MM.1S (cell line): ENCODE data around the gene COL8A2.

Experiments used
- CTCF ChIP-seq: fragments of 300-600 bp; sonication (generic); IDR thresholded peaks from 2 replicates; pipeline ENCODE4 v1.5.1; 2016; ENCODE audit warnings: antibody characterized with exemption, low read length, mixed read lengths
- EZH2 ChIP-seq: fragments of 300-600 bp; sonication (generic); optimal IDR thresholded peaks from 2 replicates; pipeline ENCODE3; 2017; ENCODE audit warnings: low read depth, mild to moderate bottlenecking, antibody characterized with exemption, low read length, mixed read lengths
- EZH2phosphoT487 ChIP-seq: fragments of 300-600 bp; sonication (generic); IDR thresholded peaks from 2 replicates; pipeline ENCODE4 v1.6.1; 2018; ENCODE audit warnings: antibody characterized with exemption, low read length

DNA sequence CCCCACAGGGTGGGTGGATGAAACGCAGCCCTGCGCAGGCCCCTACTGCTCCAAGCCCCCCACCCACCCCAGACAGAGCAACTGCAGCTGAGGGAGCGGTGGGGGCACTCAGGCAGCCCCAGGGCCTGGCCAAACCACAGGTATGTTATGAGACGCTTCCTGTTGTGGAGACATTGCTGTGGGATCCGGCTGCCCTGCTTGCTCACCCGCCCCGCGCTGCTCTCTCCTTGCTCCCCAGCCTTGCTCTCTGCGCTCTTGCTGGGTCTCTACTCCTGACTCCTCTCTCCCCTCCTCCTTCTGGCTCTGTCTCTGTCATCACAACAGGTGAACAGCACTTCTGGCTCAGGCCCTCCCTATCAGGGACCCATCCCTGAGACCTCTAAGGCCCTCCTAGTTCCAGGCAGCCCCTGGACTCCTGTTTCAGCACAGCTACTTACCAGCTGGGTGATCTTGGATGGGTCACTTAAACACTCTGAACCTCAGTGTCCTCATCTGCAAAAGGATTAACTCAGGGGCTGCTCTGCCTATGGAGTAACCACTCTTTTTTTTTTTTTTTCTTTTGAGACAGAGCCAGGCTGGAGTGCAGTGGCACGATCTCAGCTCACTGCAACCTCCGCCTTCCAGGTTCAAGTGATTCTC, 15.9 kb downstream of the COL8A2 start:
- TF ChIP-seq CTCF (no peak), EZH2 (no peak), EZH2phosphoT487 (no peak)
